ENCODE results near the gene HDLBP.
"Not testable (repeated sequence)": the region's sequence is repeated elsewhere in the genome, so short reads cannot be mapped to it uniquely, and the experiment has no call there.

HDLBP gene

DNA sequence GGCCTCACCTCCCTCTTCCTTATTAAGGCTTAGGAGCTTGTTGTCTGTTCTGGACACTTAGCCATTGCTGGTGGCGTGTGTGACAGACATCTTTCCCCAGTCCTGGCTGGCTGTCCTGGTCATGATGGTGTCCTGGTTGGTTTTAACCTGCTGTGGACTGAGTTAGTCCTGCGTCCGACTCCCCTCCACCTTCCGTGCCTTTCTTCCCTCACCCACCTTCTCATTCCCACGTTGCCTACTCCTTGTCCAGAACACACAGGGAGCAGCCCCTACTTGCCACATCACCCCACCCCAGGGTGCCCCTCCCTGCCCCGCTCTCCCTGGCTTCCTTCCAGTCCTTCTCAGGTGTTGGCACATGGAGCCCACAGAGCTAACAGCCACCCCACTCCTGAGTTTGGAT is 117.5 kb downstream of the HDLBP start:
- no peaks in the 10 kb centered on the region for H3K9me3 ChIP-seq (ENCODE audit: control insufficient read depth in 1 of 2, low read length in 2 of 2)
- no peak overlapping the region for H3K9ac ChIP-seq (ENCODE audit: low read depth in 1 of 2, low read length in 2 of 2)
- no peaks in the 10 kb centered on the region for H3K36me3 ChIP-seq (ENCODE audit: control insufficient read depth in 1 of 2, insufficient read depth in 2 of 2, low read length in 2 of 2)
- no peaks in the 10 kb centered on the region for H3K4me1 ChIP-seq (ENCODE audit: control insufficient read depth in 1 of 2, insufficient read depth in 2 of 2, low read length in 2 of 2)
- H3K27me3 ChIP-seq (ENCODE audit: control insufficient read depth in 1 of 2, insufficient read depth in 2 of 2, low read length in 2 of 2) = no peaks in the 10 kb centered on the region
- H3K27ac ChIP-seq (ENCODE audit: low read depth, low read length) = no peak overlapping the region
- no peak overlapping the region for H3K4me3 ChIP-seq (ENCODE audit: low read depth in 1 of 2, low read length in 2 of 2)

DNA sequence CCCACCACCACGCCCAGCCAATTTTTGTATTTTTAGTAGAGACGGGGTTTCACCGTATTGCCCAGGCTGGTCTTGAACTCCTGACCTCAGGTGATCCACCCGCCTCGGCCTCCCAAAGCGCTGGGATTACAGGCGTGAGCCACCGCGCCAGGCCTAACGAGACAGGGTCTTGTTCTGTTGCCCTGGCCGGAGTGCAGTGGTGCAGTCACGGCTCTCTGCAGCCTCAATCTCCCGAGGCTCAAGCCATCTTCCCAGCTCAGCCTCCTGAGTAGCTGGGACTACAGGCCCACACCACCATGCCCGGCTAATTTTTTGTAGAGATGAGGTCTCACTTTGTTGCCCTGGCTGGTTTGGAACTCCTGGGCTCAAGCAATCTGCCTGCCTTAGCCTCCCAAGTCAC is 118.2 kb downstream of the HDLBP start:
- not testable (repeated sequence) for H3K36me3 ChIP-seq (ENCODE audit: control insufficient read depth in 1 of 2, insufficient read depth in 2 of 2, low read length in 2 of 2); H3K9ac ChIP-seq (ENCODE audit: low read depth in 1 of 2, low read length in 2 of 2); H3K4me3 ChIP-seq (ENCODE audit: low read depth in 1 of 2, low read length in 2 of 2); H3K27ac ChIP-seq (ENCODE audit: low read depth, low read length); H3K4me1 ChIP-seq (ENCODE audit: control insufficient read depth in 1 of 2, insufficient read depth in 2 of 2, low read length in 2 of 2); H3K9me3 ChIP-seq (ENCODE audit: control insufficient read depth in 1 of 2, low read length in 2 of 2); H3K27me3 ChIP-seq (ENCODE audit: control insufficient read depth in 1 of 2, insufficient read depth in 2 of 2, low read length in 2 of 2)

DNA sequence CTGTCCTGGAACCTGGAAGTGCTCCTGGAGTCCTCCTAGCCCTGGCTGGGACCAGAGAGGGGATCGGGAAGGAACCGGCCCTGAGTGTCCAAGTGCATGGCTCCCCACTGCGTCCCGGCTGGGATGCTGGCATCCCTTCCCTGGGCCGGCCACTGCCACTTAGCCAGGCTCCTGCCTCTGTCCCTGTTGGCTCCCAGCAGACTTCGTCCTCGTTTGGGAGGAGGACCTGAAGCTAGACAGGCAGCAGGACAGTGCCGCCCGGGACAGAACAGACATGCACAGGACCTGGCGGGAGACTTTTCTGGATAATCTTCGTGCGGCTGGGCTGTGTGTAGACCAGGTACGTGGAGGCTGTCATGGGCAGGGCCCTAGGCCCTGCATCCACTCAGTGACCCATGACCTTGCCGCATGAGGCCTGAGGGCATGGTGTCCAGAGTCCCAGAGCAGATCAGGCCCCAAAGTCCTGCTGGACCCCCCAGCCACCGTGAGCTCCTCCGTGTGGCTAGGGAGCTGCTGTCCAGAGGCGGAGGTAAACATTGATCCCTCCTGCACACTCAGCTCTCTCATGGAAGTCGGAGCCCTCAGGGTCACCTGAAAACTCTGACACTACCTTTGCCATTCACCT is 119.9 kb downstream of the HDLBP start:
- no peak overlapping the region for H3K9ac ChIP-seq (ENCODE audit: low read depth in 1 of 2, low read length in 2 of 2)
- H3K9me3 ChIP-seq (ENCODE audit: control insufficient read depth in 1 of 2, low read length in 2 of 2) = no peaks in the 10 kb centered on the region
- no peaks in the 10 kb centered on the region for H3K4me1 ChIP-seq (ENCODE audit: control insufficient read depth in 1 of 2, insufficient read depth in 2 of 2, low read length in 2 of 2)
- no peaks in the 10 kb centered on the region for H3K36me3 ChIP-seq (ENCODE audit: control insufficient read depth in 1 of 2, insufficient read depth in 2 of 2, low read length in 2 of 2)
- no peaks in the 10 kb centered on the region for H3K27me3 ChIP-seq (ENCODE audit: control insufficient read depth in 1 of 2, insufficient read depth in 2 of 2, low read length in 2 of 2)
- H3K27ac ChIP-seq (ENCODE audit: low read depth, low read length) = no peak overlapping the region
- H3K4me3 ChIP-seq (ENCODE audit: low read depth in 1 of 2, low read length in 2 of 2) = no peak overlapping the region

DNA sequence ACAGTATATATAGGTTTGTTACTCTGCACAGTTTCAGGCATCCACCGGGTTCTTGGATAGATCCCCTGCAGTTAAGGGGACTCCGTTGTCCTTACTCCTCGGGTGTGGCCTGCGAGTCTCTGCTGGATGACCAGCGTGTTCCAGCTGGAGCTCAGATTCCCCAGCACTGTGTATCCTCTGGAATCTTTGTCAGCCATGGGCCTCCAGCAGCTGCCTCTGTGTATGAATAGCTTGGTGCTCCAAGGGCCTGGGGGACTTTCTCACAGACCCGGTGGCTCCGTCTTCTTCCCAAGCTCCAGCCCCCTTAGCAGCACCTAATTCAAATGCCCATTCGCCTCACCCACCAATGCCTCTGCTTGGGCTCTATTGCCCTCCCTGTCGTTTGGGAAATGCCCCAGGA is 120.7 kb downstream of the HDLBP start:
- Histone ChIP-seq H3K9ac (ENCODE audit: low read depth in 1 of 2, low read length in 2 of 2) (no peak overlapping the region), H3K4me3 (ENCODE audit: low read depth in 1 of 2, low read length in 2 of 2) (no peak overlapping the region)

DNA sequence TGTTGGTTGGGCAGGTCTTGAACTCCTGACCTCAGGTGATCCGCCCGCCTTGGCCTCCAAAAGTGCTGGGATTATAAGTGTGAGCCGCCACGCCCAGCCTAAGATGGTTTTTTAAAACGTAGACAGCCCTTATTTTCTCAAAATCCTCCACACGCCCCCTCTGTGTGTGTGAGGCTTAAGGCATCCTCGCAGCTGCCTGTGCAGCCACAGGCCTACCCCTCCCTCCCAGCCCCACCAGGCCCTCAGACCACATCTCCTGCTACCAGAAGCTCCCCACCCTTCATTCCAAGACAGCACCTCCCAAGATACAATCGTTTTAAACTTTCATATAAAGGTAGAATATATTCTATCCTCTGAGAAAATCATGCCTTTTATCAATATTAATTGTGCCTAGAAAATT is 122.2 kb downstream of the HDLBP start:
- Histone ChIP-seq H3K9ac (ENCODE audit: low read depth in 1 of 2, low read length in 2 of 2) (no peak overlapping the region), H3K4me1 (ENCODE audit: control insufficient read depth in 1 of 2, insufficient read depth in 2 of 2, low read length in 2 of 2) (peaks cover 0 to under 1% of the 10 kb centered on the region in 2 donors), H3K4me3 (ENCODE audit: low read depth in 1 of 2, low read length in 2 of 2) (no peak overlapping the region), H3K27ac (ENCODE audit: low read depth, low read length) (no peak overlapping the region), H3K36me3 (ENCODE audit: control insufficient read depth in 1 of 2, insufficient read depth in 2 of 2, low read length in 2 of 2) (no peaks in the 10 kb centered on the region), H3K9me3 (ENCODE audit: control insufficient read depth in 1 of 2, low read length in 2 of 2) (no peaks in the 10 kb centered on the region), H3K27me3 (ENCODE audit: control insufficient read depth in 1 of 2, insufficient read depth in 2 of 2, low read length in 2 of 2) (no peaks in the 10 kb centered on the region)

More for the DNA sequence above, 120.7 kb downstream of the HDLBP start:
- Histone ChIP-seq H3K4me1 (ENCODE audit: control insufficient read depth in 1 of 2, insufficient read depth in 2 of 2, low read length in 2 of 2) (no peaks in the 10 kb centered on the region), H3K9me3 (ENCODE audit: control insufficient read depth in 1 of 2, low read length in 2 of 2) (no peaks in the 10 kb centered on the region), H3K36me3 (ENCODE audit: control insufficient read depth in 1 of 2, insufficient read depth in 2 of 2, low read length in 2 of 2) (no peaks in the 10 kb centered on the region), H3K27me3 (ENCODE audit: control insufficient read depth in 1 of 2, insufficient read depth in 2 of 2, low read length in 2 of 2) (no peaks in the 10 kb centered on the region), H3K27ac (ENCODE audit: low read depth, low read length) (no peak overlapping the region)

DNA sequence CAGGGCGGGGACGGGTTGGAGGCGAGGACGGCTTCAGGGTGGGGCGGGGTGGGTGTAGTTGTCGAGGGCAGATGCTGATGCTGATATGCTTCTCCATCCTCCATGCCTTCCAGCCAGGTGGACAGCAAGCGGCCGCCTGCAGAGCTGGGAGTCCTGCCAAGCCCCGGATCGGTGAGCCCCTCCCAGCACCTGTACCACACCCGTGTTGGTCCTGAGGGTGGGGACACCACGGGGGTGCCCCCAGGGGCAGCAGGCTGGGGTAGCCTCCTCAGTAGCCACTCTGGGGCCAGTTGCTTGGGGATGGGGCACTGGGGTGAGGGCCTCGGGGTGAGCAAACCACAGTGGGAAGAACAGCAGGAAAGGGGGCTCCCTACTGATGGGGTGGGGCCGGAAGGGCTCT is 124.4 kb downstream of the HDLBP start:
- H3K9ac ChIP-seq (ENCODE audit: low read depth in 1 of 2, low read length in 2 of 2) = no peak overlapping the region
- no peak overlapping the region for H3K4me3 ChIP-seq (ENCODE audit: low read depth in 1 of 2, low read length in 2 of 2)
- no peak overlapping the region for H3K27ac ChIP-seq (ENCODE audit: low read depth, low read length)
- no peaks in the 10 kb centered on the region for H3K27me3 ChIP-seq (ENCODE audit: control insufficient read depth in 1 of 2, insufficient read depth in 2 of 2, low read length in 2 of 2)
- no peaks in the 10 kb centered on the region for H3K36me3 ChIP-seq (ENCODE audit: control insufficient read depth in 1 of 2, insufficient read depth in 2 of 2, low read length in 2 of 2)
- H3K4me1 ChIP-seq (ENCODE audit: control insufficient read depth in 1 of 2, insufficient read depth in 2 of 2, low read length in 2 of 2) = peaks cover 0 to 4% of the 10 kb centered on the region in 2 donors
- no peaks in the 10 kb centered on the region for H3K9me3 ChIP-seq (ENCODE audit: control insufficient read depth in 1 of 2, low read length in 2 of 2)

DNA sequence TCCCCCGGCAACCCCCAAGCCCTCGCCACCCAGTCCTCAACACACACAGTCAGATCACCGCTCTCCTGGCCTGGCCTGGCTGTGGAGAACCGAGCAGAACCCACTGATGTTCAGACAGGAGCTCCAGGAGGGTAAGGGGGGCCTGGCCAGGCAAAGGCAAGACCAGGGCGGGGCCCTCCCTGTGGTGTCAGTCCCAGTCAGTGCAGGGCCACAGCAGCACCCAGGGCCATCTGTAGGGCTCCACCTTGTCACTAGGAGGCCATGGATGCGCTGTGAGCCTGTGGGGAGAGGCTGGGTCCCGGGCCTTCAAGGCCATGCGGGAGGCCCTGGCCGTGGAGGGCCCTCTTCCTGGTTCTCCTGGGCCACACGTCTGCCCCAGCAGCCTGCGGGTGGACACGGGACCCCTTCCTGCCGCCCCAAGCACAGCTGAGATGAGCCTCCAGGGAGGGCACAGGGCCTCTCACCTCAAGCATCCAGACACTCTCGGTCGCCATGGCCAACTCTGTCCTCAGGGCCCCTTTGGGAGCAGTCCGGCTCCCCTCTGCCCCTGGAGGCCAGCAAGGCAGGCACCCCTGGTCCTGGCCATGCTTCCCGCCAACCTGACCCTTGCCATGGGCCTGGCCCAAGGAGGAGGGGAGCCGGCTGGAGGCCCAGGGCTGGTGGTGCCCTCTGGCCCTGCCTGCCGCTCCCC is 125.0 kb downstream of the HDLBP start:
- Histone ChIP-seq H3K36me3 (ENCODE audit: control insufficient read depth in 1 of 2, insufficient read depth in 2 of 2, low read length in 2 of 2) (no peaks in the 10 kb centered on the region), H3K27ac (ENCODE audit: low read depth, low read length) (no peak overlapping the region), H3K9ac (ENCODE audit: low read depth in 1 of 2, low read length in 2 of 2) (no peak overlapping the region), H3K4me1 (ENCODE audit: control insufficient read depth in 1 of 2, insufficient read depth in 2 of 2, low read length in 2 of 2) (peaks cover 0 to 4% of the 10 kb centered on the region in 2 donors), H3K4me3 (ENCODE audit: low read depth in 1 of 2, low read length in 2 of 2) (no peak overlapping the region), H3K27me3 (ENCODE audit: control insufficient read depth in 1 of 2, insufficient read depth in 2 of 2, low read length in 2 of 2) (no peaks in the 10 kb centered on the region), H3K9me3 (ENCODE audit: control insufficient read depth in 1 of 2, low read length in 2 of 2) (no peaks in the 10 kb centered on the region)

DNA sequence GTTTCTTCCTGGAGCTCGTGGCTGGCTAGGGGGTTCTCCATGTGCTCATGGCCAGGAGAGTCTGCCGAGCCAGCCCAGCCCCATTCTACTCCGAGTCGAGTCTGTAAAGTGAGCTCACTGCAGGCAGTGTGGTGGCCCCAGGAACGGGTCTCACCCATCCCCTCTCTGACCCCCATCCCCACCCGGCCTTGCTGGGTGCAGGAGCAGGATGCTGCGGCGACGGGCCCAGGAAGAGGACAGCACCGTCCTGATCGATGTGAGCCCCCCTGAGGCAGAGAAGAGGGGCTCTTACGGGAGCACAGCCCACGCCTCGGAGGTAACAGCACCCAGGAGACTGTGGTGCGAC is 125.6 kb downstream of the HDLBP start:
- no peaks in the 10 kb centered on the region for H3K9me3 ChIP-seq (ENCODE audit: control insufficient read depth in 1 of 2, low read length in 2 of 2)
- H3K4me1 ChIP-seq (ENCODE audit: control insufficient read depth in 1 of 2, insufficient read depth in 2 of 2, low read length in 2 of 2) = peaks cover 0 to 4% of the 10 kb centered on the region in 2 donors
- H3K36me3 ChIP-seq (ENCODE audit: control insufficient read depth in 1 of 2, insufficient read depth in 2 of 2, low read length in 2 of 2) = no peaks in the 10 kb centered on the region
- no peak overlapping the region for H3K4me3 ChIP-seq (ENCODE audit: low read depth in 1 of 2, low read length in 2 of 2)
- H3K9ac ChIP-seq (ENCODE audit: low read depth in 1 of 2, low read length in 2 of 2) = no peak overlapping the region
- H3K27me3 ChIP-seq (ENCODE audit: control insufficient read depth in 1 of 2, insufficient read depth in 2 of 2, low read length in 2 of 2) = no peaks in the 10 kb centered on the region
- H3K27ac ChIP-seq (ENCODE audit: low read depth, low read length) = no peak overlapping the region

DNA sequence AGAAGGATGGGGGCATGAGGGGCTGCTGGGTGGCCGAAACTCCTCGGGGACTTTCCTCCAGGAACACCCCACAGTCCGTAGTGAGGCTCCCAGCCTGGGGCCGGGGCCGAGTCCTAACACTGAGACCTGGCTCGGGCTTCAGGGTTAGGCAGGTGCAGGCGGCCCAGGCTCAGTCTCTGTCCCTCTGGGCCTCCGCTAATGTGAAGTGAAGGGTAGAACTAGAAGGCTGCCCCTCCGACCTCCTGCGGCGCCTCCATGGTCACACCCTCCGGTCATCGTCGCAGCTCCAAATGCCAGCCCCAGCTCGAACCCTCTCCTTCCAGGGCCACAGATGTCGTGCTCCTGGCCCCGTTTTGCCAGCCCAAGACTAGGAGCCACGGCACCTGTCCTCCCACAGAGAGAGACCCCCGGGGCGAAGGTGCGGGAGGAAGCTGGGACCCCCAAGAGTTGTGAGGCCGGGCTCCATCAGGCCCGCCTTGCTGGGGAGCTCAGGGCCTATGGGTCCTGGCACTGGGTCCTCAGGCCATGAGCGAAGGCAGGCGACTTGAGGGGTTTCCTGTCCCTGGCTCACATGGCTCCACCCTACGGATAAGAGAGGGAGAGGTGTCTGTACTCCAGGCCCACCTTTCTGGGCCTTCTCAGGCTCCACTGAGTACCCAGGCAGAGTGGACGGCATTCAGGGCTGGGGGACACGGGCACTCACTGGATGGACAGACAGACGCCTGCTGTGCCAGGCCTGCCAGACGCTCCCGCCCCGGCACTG is 126.2 kb downstream of the HDLBP start:
- Histone ChIP-seq H3K4me3 (ENCODE audit: low read depth in 1 of 2, low read length in 2 of 2) (no peak overlapping the region), H3K9me3 (ENCODE audit: control insufficient read depth in 1 of 2, low read length in 2 of 2) (no peaks in the 10 kb centered on the region), H3K27ac (ENCODE audit: low read depth, low read length) (no peak overlapping the region), H3K36me3 (ENCODE audit: control insufficient read depth in 1 of 2, insufficient read depth in 2 of 2, low read length in 2 of 2) (no peaks in the 10 kb centered on the region), H3K9ac (ENCODE audit: low read depth in 1 of 2, low read length in 2 of 2) (no peak overlapping the region), H3K27me3 (ENCODE audit: control insufficient read depth in 1 of 2, insufficient read depth in 2 of 2, low read length in 2 of 2) (no peaks in the 10 kb centered on the region), H3K4me1 (ENCODE audit: control insufficient read depth in 1 of 2, insufficient read depth in 2 of 2, low read length in 2 of 2) (peaks cover 0 to 4% of the 10 kb centered on the region in 2 donors)

DNA sequence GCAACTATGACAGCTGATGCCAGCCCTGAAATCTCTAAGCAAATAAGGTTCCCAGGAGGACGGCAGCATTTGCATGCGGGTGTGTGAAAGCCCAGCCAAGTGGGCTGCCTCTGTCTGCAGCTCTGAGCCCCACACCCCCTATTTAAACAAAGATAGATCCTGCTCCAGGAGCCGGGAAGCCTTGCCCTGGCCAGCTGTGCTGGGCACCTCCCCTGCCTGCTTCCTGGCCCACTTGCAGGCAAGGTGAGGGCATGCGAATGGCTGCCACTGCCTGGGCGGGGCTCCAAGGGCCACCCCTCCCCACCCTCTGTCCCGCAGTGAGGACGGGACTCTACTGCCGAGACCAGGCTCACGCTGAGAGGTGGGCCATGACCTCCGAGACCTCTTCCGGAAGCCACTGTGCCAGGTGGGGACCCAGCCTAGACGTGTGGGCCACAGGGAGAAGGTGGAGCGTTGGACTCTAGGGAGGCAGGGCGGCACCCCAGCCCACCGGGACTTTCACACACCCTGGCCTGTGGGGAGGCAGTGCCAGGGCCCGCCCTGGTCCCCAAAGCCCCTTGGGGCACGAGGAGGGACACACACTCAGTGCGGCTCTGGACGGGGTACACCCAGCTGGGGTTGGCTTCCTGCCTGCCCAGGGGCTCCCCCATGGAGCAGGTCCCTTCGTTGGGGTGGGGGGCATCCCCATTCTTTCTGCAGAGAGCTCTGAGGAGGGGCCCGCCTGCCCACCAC is 126.9 kb downstream of the HDLBP start, which contains the start of gene ANO7:
Gene ANO7, plus strand, starts transcription at position 317 of the 732 bp plus-strand sequence. CDS start 1,387 bp downstream, outside the sequence.
- Histone ChIP-seq H3K9ac (ENCODE audit: low read depth in 1 of 2, low read length in 2 of 2) (no peak within 1 kb of the TSS), H3K36me3 (ENCODE audit: control insufficient read depth in 1 of 2, insufficient read depth in 2 of 2, low read length in 2 of 2) (peaks cover 0 to 1% of the 10 kb centered on the region in 2 donors), H3K9me3 (ENCODE audit: control insufficient read depth in 1 of 2, low read length in 2 of 2) (no peaks in the 10 kb centered on the region), H3K4me3 (ENCODE audit: low read depth in 1 of 2, low read length in 2 of 2) (peak within 1 kb of the TSS; percentile 17 to 50), H3K27me3 (ENCODE audit: control insufficient read depth in 1 of 2, insufficient read depth in 2 of 2, low read length in 2 of 2) (no peaks in the 10 kb centered on the region), H3K27ac (ENCODE audit: low read depth, low read length) (no peak within 1 kb of the TSS), H3K4me1 (ENCODE audit: control insufficient read depth in 1 of 2, insufficient read depth in 2 of 2, low read length in 2 of 2) (peaks cover 0 to 4% of the 10 kb centered on the region in 2 donors)

All from duodenal mucosa (tissue), 2 donors.